H1 (cell line): ENCODE data around the gene CLUH. TPM values are rescaled to one million over a fixed set of nuclear protein-coding genes. Genes with fewer than 3 reads are reported as not detected.

Source experiments
- CTCF ChIA-PET: fragments of 300-600 bp; sonication (Branson Sonifier 250); formaldehyde crosslinking; loops from one replicate; lab custom pipeline; 2021; ENCODE audit not compliant: partially characterized antibody; lab: Charles Lee
- POLR2A ChIA-PET: fragments of 300-600 bp; sonication (Branson Sonifier 250); formaldehyde crosslinking; loops from one replicate; lab custom pipeline; 2021; ENCODE audit warnings: inconsistent platforms; ENCODE audit not compliant: partially characterized antibody; lab: Charles Lee
- DNase-seq, 2 experiments: peaks; one replicate each; pipeline versions ENCODE4 v3.0.0 to v3.0.0-alpha.2; 2010 to 2022; ENCODE audit warnings: low spot score in 2 of 2, low read depth in 1 of 2, mixed read lengths in 1 of 2
- FAIRE-seq: peaks from 2 replicates; lab custom pipeline; 2011; peaks lifted over from hg19 to GRCh38; lab: Jason Lieb, UNC
- H2AFZ ChIP-seq: 2 replicates; pipeline ENCODE4 v1.8.1; 2012; ENCODE audit warnings: low read length, inconsistent platforms
- H2AK5ac ChIP-seq: 2 replicates; pipeline ENCODE4 v1.6.1; 2013; ENCODE audit warnings: low read depth, low read length
- H2BK120ac ChIP-seq: replicated peaks from 2 replicates; pipeline ENCODE3; 2013; ENCODE audit warnings: low read depth, low read length, inconsistent platforms
- H2BK12ac ChIP-seq: 2 replicates; pipeline ENCODE4 v1.6.1; 2013; ENCODE audit warnings: low read depth, low read length
- H2BK15ac ChIP-seq: 2 replicates; pipeline ENCODE4 v1.6.1; 2013; ENCODE audit warnings: low read length
- H2BK20ac ChIP-seq: 2 replicates; pipeline ENCODE4 v1.6.1; 2013; ENCODE audit warnings: low read length
- H2BK5ac ChIP-seq: 2 replicates; pipeline ENCODE4 v1.6.1; 2013; ENCODE audit warnings: low read depth, low read length
- H3K14ac ChIP-seq: 2 replicates; pipeline ENCODE4 v1.6.1; 2013; ENCODE audit warnings: inconsistent platforms; ENCODE audit not compliant: insufficient read length
- H3K18ac ChIP-seq: 2 replicates; pipeline ENCODE4 v1.6.1; 2013; ENCODE audit warnings: low read length; ENCODE audit errors: extremely low read depth
- H3K23ac ChIP-seq: 2 replicates; pipeline ENCODE4 v1.6.1; 2013; ENCODE audit warnings: inconsistent platforms; ENCODE audit not compliant: insufficient read length
- H3K23me2 ChIP-seq: 2 replicates; pipeline ENCODE4 v1.6.1; 2013; ENCODE audit warnings: low read depth, low read length
- H3K27ac ChIP-seq: 2 replicates; pipeline ENCODE4 v1.6.1; 2011; ENCODE audit warnings: low read depth, low read length, inconsistent platforms
- H3K27me3 ChIP-seq, 4 experiments: replicated peaks in 1 of 4; 1 replicate in 1 of 4; 2 replicates in 3 of 4; pipeline versions ENCODE4 v1.6.1 to v1.8.1; 2011 to 2013; ENCODE audit warnings: low read length in 3 of 4, mild to moderate bottlenecking in 3 of 4, inconsistent platforms in 2 of 4, mixed read lengths in 2 of 4, moderate library complexity in 1 of 4; ENCODE audit not compliant: control insufficient read depth in 3 of 4, insufficient read depth in 3 of 4; ENCODE audit errors: extremely low read depth in 1 of 4
- H3K36me3 ChIP-seq, 4 experiments: 2 replicates each; pipeline versions ENCODE4 v1.6.1 to v1.8.1; 2011 to 2013; ENCODE audit warnings: mild to moderate bottlenecking in 4 of 4, low read length in 3 of 4, moderate library complexity in 2 of 4, control low read depth in 1 of 4, inconsistent platforms in 1 of 4; ENCODE audit not compliant: insufficient read depth in 4 of 4, control insufficient read depth in 2 of 4
- H3K4ac ChIP-seq: replicated peaks from 2 replicates; pipeline ENCODE3; 2013; ENCODE audit warnings: low read length, low read depth, mixed read lengths, inconsistent platforms; ENCODE audit not compliant: insufficient read length
- H3K4me1 ChIP-seq, 4 experiments: replicated peaks in 1 of 4; 1 replicate in 1 of 4; 2 replicates in 3 of 4; pipeline versions ENCODE4 v1.6.1 to v1.8.1; 2011 to 2013; ENCODE audit warnings: low read length in 3 of 4, inconsistent platforms in 2 of 4, mixed read lengths in 1 of 4; ENCODE audit not compliant: insufficient read depth in 4 of 4, control insufficient read depth in 3 of 4
- H3K4me2 ChIP-seq, 2 experiments: 2 replicates each; pipeline versions ENCODE4 v1.6.1 to v1.8.1; 2011 to 2013; ENCODE audit warnings: low read depth in 2 of 2, low read length in 2 of 2, control low read depth in 1 of 2, inconsistent platforms in 1 of 2, mild to moderate bottlenecking in 1 of 2; ENCODE audit not compliant: insufficient read depth in 1 of 2
- H3K4me3 ChIP-seq, 4 experiments: fragments of 200-600, 300-600 bp in 1 of 4; sonication (generic), shearing (Covaris generic), sonication (Bioruptor Twin) in 1 of 4; 2 replicates each; pipeline versions ENCODE4 v1.5.1 to v1.8.1; 2011 to 2016; ENCODE audit warnings: low read length in 4 of 4, low read depth in 3 of 4, control low read depth in 2 of 4, inconsistent platforms in 2 of 4, mild to moderate bottlenecking in 2 of 4, mixed read lengths in 1 of 4, moderate library complexity in 1 of 4; ENCODE audit not compliant: insufficient read depth in 2 of 4; ENCODE audit errors: extremely low read depth in 1 of 4
- H3K56ac ChIP-seq: replicated peaks from 2 replicates; pipeline ENCODE3; 2013; ENCODE audit warnings: low read depth, mild to moderate bottlenecking, mixed read lengths, low read length, inconsistent platforms; ENCODE audit not compliant: insufficient read length
- H3K79me1 ChIP-seq: 2 replicates; pipeline ENCODE4 v1.6.1; 2013; ENCODE audit warnings: low read depth, low read length, control low read depth
- H3K79me2 ChIP-seq, 2 experiments: 2 replicates each; pipeline versions ENCODE4 v1.6.1 to v1.8.1; 2012 to 2013; ENCODE audit warnings: low read length in 2 of 2, mild to moderate bottlenecking in 2 of 2, inconsistent platforms in 1 of 2; ENCODE audit not compliant: insufficient read depth in 2 of 2, control insufficient read depth in 1 of 2
- H3K9ac ChIP-seq, 4 experiments: replicated peaks in 1 of 4; 1 replicate in 1 of 4; 2 replicates in 3 of 4; pipeline versions ENCODE4 v1.6.1 to v1.8.1; 2011 to 2013; ENCODE audit warnings: low read depth in 3 of 4, low read length in 3 of 4, control low read depth in 2 of 4, mild to moderate bottlenecking in 2 of 4, moderate library complexity in 2 of 4, inconsistent platforms in 1 of 4; ENCODE audit errors: extremely low read depth in 1 of 4
- H3K9me3 ChIP-seq, 2 experiments: 2 replicates each; pipeline versions ENCODE4 v1.6.1 to v1.8.1; 2012 to 2013; ENCODE audit warnings: mild to moderate bottlenecking in 2 of 2, moderate library complexity in 2 of 2, control low read depth in 1 of 2, inconsistent platforms in 1 of 2, low read depth in 1 of 2, low read length in 1 of 2, mixed read lengths in 1 of 2; ENCODE audit not compliant: insufficient read depth in 2 of 2
- H4K20me1 ChIP-seq, 2 experiments: replicated peaks in 1 of 2; 2 replicates each; pipeline versions ENCODE3 to v1.8.1; 2011 to 2013; ENCODE audit warnings: inconsistent platforms in 2 of 2, low read length in 2 of 2, mild to moderate bottlenecking in 1 of 2; ENCODE audit not compliant: insufficient read depth in 2 of 2, control insufficient read depth in 1 of 2
- H4K5ac ChIP-seq: 2 replicates; pipeline ENCODE4 v1.6.1; 2013; ENCODE audit warnings: low read length, low read depth, mixed read lengths, inconsistent platforms; ENCODE audit not compliant: insufficient read length
- H4K8ac ChIP-seq: 2 replicates; pipeline ENCODE4 v1.8.0; 2013; ENCODE audit warnings: mild to moderate bottlenecking, moderate library complexity, low read length, inconsistent platforms; ENCODE audit not compliant: insufficient read depth; ENCODE audit errors: extremely low read depth
- H4K91ac ChIP-seq: replicated peaks from 2 replicates; pipeline ENCODE3; 2013; ENCODE audit warnings: low read length, mixed read lengths, inconsistent platforms; ENCODE audit not compliant: insufficient read length
- BCL11A ChIP-seq, 2 experiments: IDR thresholded peaks; one replicate each; pipeline ENCODE4 v1.6.1; 2011; ENCODE audit warnings: low read depth in 2 of 2, low read length in 2 of 2, mild to moderate bottlenecking in 2 of 2
- SIRT6 ChIP-seq: IDR thresholded peaks from one replicate; pipeline ENCODE4 v1.7.1; 2012; ENCODE audit warnings: low read length, inconsistent platforms
- SP1 ChIP-seq: IDR thresholded peaks from 2 replicates; pipeline ENCODE4 v1.6.1; 2011; ENCODE audit warnings: low read depth, low read length
- SP4 ChIP-seq: IDR thresholded peaks from 2 replicates; pipeline ENCODE4 v1.6.1; 2012; ENCODE audit warnings: low read length, inconsistent platforms
- SRF ChIP-seq: IDR thresholded peaks from 2 replicates; pipeline ENCODE4 v1.6.1; 2011; ENCODE audit warnings: mild to moderate bottlenecking, low read depth, low read length, moderate library complexity
- TAF1 ChIP-seq: IDR thresholded peaks from 2 replicates; pipeline ENCODE4 v1.6.1; 2011; ENCODE audit warnings: mild to moderate bottlenecking, low read depth, low read length
- ZNF274 ChIP-seq: IDR thresholded peaks from 2 replicates; pipeline ENCODE4 v1.7.0; 2012; ENCODE audit warnings: low read length, borderline replicate concordance; ENCODE audit errors: extremely low read depth
- WGBS, 2 experiments: shearing (Covaris generic) in 1 of 2; methylation state at CpG; one replicate each; pipeline versions ENCODE4 v1.1.6 to v1.1.7; 2013 to 2015; ENCODE audit warnings: low lambda C conversion rate in 2 of 2, mixed read lengths in 2 of 2, inconsistent platforms in 1 of 2, low coverage in 1 of 2, missing lambda C conversion rate in 1 of 2; ENCODE audit not compliant: insufficient replicate concordance in 2 of 2, insufficient coverage in 1 of 2, insufficient read length in 1 of 2; ENCODE audit errors: extremely low coverage in 1 of 2, missing lambda C conversion rate in 1 of 2; 5-methylcytosine and 5-hydroxymethylcytosine counted together
- polyA plus RNA-seq, 7 experiments: library from polyadenylated mRNA; depleted of rRNA in 3 of 7; stranded (reverse) in 5 of 7; unstranded in 2 of 7; fragments of >200 nt in 5 of 7; fragments of 200-250 nt in 2 of 7; gene quantifications; 1 replicate in 5 of 7; 2 replicates in 1 of 7; 4 replicates in 1 of 7; pipeline versions ENCODE4 v1.2.1 to v1.2.3, GENCODE V29; 2011 to 2013; ENCODE audit warnings: missing spikeins in 2 of 7, mixed read lengths in 2 of 7
- total RNA-seq: library from RNA; stranded (reverse); fragmentation: NEBNext Ultra II Directional; extraction: Animal tissue kit (Norgen Biotek cat#: 25700); gene quantifications from 2 replicates; pipeline ENCODE4 v1.2.1, GENCODE V29; 2021

The CLUH gene
- total and polyA plus RNA-seq, 2 of the 8 experiments (the other 6 are each of a cell fraction or from before 2014, with no cell fraction given), result 33.6 to 98.6 TPM

DNA sequence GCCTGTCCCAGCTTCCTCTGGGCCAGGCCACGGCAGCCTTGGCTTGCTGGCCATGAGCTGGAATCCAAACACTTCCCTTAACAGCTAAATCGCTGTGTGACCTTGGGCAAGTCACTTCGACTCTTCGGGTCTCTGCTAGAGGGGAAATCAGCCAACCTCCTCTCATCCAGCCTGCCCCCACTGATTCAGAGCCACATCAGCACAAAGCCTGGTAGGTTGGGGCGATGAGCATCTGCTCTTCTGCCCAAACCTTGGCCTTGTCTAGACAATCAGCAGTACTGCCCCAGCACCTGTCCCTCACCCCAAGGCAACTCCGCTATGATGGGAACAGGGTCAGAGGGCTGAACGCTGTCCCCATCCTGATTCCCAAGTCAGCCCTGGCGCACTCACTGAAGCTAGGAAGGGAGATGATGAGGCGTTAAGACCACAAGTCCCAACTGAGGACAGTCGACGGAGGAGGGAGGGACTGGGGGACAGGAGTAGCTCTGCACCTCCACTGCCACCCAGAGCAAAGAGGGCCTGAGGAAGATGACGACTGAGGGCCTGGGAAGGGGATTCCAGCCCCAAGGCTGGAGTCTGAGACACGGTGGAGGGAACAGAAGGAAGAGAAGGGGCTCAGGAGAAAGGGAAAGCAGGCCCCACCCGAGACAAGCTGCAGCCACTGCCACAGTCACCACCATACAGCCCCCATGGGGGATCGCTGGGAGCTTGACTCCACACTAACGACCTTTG is 1.3 kb downstream of the CLUH start:
- Histone ChIP-seq H3K14ac (no peak overlapping the region), H2AK5ac (0 out of 2 replicates have a peak overlapping the region, but pooled peaks have one; percentile 0), H3K27me3 (peaks cover 0 to 9% (median 6%) of the 10 kb centered on the region in 4 experiments; a peak in 5 of 7 replicates), H4K8ac (no peak overlapping the region), H3K79me2 (peaks cover 21 to 57% of the 10 kb centered on the region in 2 experiments; a peak in 3 of 4 replicates), H3K36me3 (no peaks in the 10 kb centered on the region), H3K4me3 (peak overlapping the region; percentile 59 to 66 (median 62); a peak in 7 of 8 replicates), H2BK120ac (no peak overlapping the region)
- CTCF ChIA-PET, result interaction anchor here (0.9 to 5.8 kb wide), 8 partner anchors 10 to 138 kb away, joined by 3 to 62 read pairs (median 4); no protein-coding TSS in a partner anchor
- no peak for TF ChIP-seq SP1
- no peak for TF ChIP-seq SRF
- no peak for TF ChIP-seq TAF1
- no peak for TF ChIP-seq BCL11A (IDR thresholded peaks at IDR 0.05; ENCODE audit: low read depth in 2 of 2, low read length in 2 of 2)
- no peak for TF ChIP-seq ZNF274
- no peak for TF ChIP-seq SP4
- no peak for TF ChIP-seq SIRT6
- TF ChIP-seq, all 59 proteins: peak for 0
- Histone ChIP-seq H3K23ac (no peak overlapping the region), H2BK15ac (peak overlapping the region; percentile 40; the same call in 1 of the 2 replicates), H2BK5ac (no peak overlapping the region; the same call in 1 of the 2 replicates), H4K20me1 (peaks cover 10 to 18% of the 10 kb centered on the region in 2 experiments), H3K4me2 (peak overlapping the region; percentile 85 to 90), H2BK20ac (no peak overlapping the region), H3K23me2 (peaks cover 7% of the 10 kb centered on the region; the same call in 1 of the 2 replicates), H3K9ac (peak overlapping the region in 2 of 4 experiments; percentile 8 to 23; a peak in 2 of 7 replicates), H3K4me1 (peaks cover 4 to 35% (median 24%) of the 10 kb centered on the region in 4 experiments), H4K91ac (no peak overlapping the region), H3K79me1 (peaks cover 12% of the 10 kb centered on the region), H3K4ac (no peak overlapping the region), H2AFZ (no peak overlapping the region), H3K9me3 (no peaks in the 10 kb centered on the region), H3K18ac (no peak overlapping the region; the same call in 1 of the 2 replicates), H3K56ac (no peak overlapping the region), H2BK12ac (0 out of 2 replicates have a peak overlapping the region, but pooled peaks have one; percentile 0), H4K5ac (no peak overlapping the region), H3K27ac (no peak overlapping the region)
- FAIRE-seq, result no peak
- WGBS, 2 experiments, result 73% methylated on average over 16 of the region's 16 CpGs; no CpG with 5 or more reads in 1 of the 2 experiments
- POLR2A ChIA-PET, result interaction anchor here (0.7 to 3.0 kb wide), 17 partner anchors 8 to 374 kb away, joined by 3 to 16 read pairs (median 4); partner anchors contain the start of genes MNT and TSR1
- no peak for DNase-seq
